Astrocyte of the cerebellum (primary cell): Measurements from ENCODE around the gene C11orf21.

ENCODE experiments used
- DNase-seq: peaks from one replicate; pipeline ENCODE4 v3.0.0-alpha.2; 2011; ENCODE audit warnings: low read depth
- H3K4me3 ChIP-seq: 2 replicates; pipeline ENCODE4 v1.5.1; 2011; ENCODE audit warnings: mild to moderate bottlenecking, low read depth, low read length, moderate library complexity
- CTCF ChIP-seq: IDR thresholded peaks from 2 replicates; pipeline ENCODE4 v1.5.1; 2012; ENCODE audit warnings: low read length, low read depth, moderate library complexity, mild to moderate bottlenecking; ENCODE audit errors: missing control alignments
- in situ Hi-C: cut with HindIII; loops from 2 replicates; pipeline ENCODE4 v1.10.0; 2017; ENCODE audit warnings: low sequenced_read_pairs

C11orf21 gene

GRCh38 chr11:2267851-2268728 is 33.6 kb downstream of the C11orf21 start:
- H3K4me3 ChIP-seq, result no peak overlapping the region
- DNase-seq, result no peak
- in situ Hi-C loops, result loop anchor here (5.0 kb wide), 1 partner anchor 74 kb away; no protein-coding TSS in a partner anchor
- TF ChIP-seq CTCF, result no peak

GRCh38 chr11:2267306-2267850 is 34.3 kb downstream of the C11orf21 start:
- no peak for TF ChIP-seq CTCF
- no peak for DNase-seq
- in situ Hi-C loops, result loop anchor here (5.0 kb wide), 1 partner anchor 75 kb away; no protein-coding TSS in a partner anchor
- no peak overlapping the region for H3K4me3 ChIP-seq

GRCh38 chr11:2266586-2267305 is 35.0 kb downstream of the C11orf21 start:
- in situ Hi-C loops, result loop anchor here (5.0 kb wide), 1 partner anchor 76 kb away; no protein-coding TSS in a partner anchor
- no peak overlapping the region for H3K4me3 ChIP-seq
- TF ChIP-seq CTCF, result no peak
- no peak for DNase-seq

- TF ChIP-seq CTCF, result no peak
- in situ Hi-C loops, result loop anchor here (5.0 kb wide), 1 partner anchor 76 kb away; no protein-coding TSS in a partner anchor
- H3K4me3 ChIP-seq, result no peak overlapping the region
- no peak for DNase-seq
These were observed 35.7 kb downstream of the C11orf21 start for GRCh38 chr11:2265854-2266585.

GRCh38 chr11:2265396-2265795 is 36.3 kb downstream of the C11orf21 start:
- H3K4me3 ChIP-seq, result no peak overlapping the region
- no peak for TF ChIP-seq CTCF
- DNase-seq, result no peak
- in situ Hi-C loops, result loop anchor here (5.0 kb wide), 1 partner anchor 77 kb away; no protein-coding TSS in a partner anchor
